GM21723 (cell line): ENCODE measurements around the gene LRRC34.

Experiments used
- ATAC-seq: cut with Tn5 transposase; IDR thresholded peaks from one replicate; pipeline ENCODE4 v1.9.1; 2021; ENCODE audit warnings: mild to moderate bottlenecking, moderate library complexity; ENCODE audit not compliant: unreplicated experiment

Gene LRRC34

DNA sequence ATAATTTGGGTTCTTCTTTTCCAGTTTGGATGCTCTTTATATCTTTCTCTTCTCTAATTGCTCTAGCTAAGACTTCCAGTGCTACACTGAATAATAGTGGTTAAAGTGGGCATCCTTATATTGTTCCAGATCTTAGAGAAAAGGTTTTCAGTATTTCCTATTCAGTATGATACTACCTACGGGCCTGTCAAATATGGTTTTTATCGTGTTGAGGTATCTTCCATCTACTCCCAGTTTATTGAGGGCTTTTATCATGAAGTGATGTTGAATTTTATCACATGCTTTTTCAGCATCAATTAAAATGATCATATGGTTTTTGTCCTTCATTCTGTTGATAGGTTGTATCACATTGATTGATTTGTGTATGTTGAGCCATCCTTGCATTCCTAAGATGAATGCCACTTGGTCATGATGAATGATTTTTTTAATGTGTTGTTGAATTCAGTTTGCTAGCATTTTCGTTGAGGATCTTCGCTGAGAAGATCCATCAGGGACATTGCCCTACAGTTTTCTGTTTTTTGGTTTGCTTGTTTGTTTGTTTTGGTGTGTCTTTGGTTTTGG lies 3.0 kb upstream of the LRRC34 start:
- no peak for ATAC-seq

DNA sequence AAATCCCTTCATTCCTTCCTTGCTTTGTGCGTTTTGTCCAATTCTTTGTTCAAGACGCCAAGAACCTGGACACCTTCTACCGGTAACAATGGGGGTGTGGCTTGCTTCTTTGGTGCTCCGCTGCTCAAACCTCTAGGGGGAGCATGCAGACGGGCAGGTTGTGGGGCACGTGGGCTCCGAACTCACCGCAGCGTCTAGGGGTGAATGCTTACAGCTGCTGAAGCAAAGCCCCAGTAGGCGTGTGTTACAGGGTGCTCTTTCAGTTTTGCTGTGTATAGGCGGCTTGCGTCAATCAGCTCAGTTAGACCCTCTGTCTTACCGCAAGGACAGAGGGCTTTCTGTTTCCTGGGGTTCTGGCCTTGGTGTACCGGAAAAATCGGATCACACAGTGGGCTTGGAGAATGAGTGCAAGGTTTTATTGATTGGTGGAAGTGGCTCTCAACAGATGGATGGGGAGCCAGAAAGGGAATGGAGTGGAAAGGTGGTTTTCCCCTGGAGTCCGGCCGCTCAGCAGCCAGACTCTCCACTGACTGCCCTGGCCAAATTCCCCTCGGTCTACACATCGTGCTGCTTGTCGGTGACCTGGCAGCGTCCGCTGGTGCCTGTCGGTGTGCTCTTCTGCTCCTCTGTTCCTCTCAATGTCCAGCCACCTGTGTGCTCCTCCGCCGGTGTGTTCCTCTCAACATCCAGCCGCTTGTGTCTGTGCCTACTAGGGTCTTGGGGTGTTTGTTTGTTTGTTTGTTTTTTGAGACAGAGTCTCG lies 1.2 kb upstream of the LRRC34 start:
- ATAC-seq, result peak; percentile 84

DNA sequence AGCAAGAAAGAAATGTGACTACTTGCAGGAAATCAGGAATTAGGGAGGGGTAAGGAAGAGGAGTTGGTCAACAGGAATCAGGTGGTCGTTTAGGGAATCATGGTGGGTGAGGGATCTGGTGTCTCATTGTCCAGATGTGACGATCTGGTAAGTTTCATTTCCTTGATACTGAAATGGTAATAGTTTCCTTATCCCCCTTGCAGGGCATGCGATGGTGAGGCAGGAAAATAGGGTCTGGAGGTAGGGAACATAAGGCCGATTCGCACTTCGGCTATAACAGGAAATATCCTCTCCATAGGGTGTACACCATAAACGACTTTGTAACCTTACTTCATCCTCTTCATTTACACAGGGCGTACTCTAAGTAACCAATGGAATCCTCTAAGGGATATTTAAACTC lies 574 bp upstream of the LRRC34 start:
- no peak for ATAC-seq

DNA sequence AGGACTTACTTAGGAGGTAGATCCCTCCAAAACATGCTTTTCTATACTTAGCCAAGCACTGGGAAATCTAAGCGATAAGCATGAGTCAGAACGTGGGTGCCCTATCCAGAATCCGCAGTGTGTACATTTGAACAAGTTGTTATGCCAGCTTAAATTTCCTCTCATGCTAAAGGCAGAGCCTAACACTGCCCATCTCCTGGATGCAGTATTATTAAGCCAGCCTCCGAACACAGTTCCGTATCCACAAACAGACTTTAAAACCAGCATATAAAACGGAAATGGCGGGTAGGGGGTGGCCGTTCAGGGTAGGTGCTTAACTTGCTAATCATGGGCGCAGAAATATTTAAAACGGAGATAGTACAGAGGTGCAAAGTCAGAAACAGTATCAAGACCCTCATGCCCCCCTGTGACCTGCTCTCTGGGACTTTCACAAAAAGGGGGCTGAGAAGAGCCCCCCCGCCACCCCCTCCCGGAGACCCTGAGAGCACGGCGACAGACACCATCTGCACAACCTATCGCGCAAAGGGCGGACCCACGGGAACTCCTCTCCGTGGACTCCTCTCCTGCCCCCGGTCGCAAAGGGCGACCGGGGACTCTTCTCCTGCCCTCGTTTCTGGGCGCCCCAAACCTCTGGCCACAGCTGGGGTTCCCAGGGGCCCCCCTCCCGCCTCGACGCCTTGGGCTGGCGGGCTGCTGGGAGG lies 923 bp downstream of the LRRC34 start:
- ATAC-seq, result peak; percentile 18

DNA sequence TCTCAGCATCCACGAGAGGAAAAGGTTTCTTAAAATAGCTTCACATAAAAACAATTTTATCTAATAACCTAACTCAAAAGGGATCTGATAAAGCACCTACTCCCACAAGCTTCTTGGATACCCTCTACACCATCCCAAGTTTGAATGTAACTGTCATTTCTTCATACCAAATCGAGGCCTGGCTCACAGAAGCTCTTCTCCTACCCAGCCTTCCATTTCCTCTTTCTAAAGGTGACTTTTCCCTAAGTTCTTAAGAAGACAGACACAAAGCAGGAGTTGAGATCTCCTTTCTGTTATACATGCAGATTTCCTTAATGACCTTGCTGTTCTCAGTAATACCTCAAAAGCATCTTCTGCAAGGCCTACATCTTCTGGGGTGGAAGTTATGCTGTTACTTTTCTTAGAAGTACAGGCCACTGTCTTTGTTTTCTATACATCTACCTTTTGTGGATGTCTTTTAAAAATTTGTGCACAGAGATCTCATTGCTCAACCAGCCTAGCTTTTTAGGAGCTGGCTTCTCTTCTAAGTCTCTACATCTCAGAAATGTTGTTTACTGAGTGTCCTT lies 3.4 kb downstream of the LRRC34 start:
- no peak for ATAC-seq

DNA sequence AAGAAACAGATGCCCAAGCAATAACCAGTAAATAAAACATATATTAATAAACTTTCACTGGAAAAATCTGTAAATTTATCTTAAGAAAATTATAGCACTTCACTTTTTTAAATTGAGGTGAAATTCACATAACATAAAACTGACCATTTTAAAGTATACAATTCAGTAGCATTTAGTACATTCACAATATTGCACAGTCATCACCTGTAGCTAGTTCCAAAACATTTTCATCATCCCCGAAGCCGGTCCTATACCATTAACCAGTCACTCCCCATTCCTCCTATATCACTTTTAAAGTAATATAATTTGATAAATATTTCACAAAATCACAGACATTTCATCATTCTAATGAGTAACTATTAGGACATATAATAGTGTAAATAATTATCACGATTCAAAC lies 8.0 kb downstream of the LRRC34 start:
- ATAC-seq, result no peak

DNA sequence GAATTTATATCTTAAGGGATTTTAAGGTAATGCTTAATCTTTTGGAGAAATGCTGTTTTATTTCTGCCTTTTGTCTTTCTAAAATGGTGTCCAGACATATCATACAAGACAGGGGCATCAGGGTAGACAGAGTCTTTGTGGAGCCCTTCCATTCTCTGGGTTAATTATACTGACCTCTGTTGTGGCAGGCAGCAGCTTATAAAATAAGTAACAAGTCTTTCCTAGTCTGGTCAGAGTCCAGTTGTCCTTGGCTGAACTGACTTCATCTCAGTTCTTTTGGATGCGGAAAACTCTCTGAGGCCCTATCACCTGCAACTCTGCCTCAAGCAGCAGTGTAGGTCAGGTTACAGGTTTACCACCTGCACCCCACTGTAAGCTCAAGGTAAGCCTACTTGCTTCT lies 20.3 kb downstream of the LRRC34 start:
- ATAC-seq, result no peak

DNA sequence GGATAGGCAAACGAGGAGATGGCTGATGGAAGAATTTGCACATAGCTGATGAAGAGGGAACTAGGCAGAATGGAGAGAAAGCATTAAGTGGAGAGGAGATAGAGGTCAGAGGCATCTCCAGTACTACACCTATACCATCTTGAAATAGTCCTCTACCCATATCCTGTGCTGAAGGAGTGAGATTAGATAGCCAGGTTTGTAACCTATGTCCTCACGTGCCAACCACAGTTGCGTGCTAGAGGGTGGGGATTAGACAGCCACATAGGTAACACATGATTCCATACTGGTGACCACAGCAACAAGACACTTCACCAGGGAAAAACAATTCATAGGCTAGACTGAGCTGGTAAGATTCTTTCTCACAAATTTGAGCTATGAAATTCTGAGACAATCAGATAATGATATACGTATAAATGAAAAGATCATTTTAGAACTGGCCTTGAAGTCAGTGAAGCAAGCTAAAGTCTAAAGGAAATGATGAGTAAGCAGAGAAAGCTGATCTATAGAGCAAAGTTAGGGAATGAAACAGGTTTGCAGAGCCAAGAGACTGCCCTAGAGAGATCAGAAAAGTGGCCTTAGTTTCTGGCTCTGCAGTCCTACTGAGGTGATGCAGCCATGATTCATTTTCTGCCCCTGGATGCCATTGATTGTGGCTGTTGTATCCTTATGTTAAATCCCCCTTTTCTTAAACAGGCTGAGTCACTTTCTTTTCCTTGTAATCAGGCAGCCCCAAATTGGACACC lies 21.8 kb downstream of the LRRC34 start:
- no peak for ATAC-seq

DNA sequence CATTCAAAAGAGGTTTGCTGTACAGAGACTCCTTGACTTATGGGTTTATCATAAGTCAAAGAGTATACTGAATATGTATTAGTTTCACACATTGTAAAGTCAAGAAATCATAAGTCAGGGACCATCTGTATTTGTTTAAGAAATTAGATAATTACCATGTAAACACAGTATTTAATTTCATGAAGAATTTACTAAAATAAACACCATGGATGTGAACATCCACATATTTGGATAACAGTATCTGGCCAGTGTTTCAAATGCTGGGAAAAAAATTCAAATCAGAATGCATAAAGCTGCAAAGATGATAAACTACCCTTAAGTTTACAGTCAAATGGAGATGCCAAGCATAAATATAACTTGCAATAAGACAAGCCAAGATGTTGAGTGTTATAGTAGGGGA lies 22.5 kb downstream of the LRRC34 start:
- no peak for ATAC-seq

DNA sequence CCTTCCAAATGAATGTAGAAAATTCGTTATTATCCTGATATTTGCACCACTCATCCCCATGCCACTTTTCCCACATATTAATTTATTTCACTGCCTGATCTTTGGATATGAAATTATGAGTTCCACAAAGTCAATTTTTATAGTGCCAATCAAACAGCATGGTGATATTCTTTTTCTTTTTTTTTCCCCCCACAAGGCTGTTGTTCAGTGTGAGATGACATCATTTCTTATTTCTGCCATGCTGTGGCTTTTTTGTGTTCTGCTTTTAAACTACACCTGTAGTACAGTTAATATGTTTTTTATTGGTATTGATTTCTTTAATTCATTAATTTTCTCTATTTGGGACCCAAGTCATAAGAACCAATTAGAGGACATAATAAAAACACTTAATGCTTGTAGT lies 24.9 kb downstream of the LRRC34 start:
- no peak for ATAC-seq

DNA sequence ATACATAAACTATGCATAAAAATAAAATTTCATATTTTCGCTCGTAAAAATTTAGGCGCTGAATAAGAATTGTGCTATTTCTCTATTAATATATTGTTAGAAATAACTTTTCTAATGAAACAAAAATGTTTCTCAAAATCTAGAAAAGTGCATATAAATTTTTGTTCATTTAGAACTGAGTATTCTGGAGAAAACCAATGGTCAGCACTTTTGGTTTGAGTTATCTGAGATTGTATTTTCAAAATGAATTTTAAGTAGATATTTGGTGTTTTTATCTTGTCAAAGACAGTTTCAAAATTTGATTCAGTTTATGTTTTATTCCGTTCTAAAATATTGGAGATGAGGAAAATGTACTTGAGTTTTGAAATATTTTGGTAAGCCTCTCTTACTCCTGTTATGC lies 25.6 kb downstream of the LRRC34 start:
- ATAC-seq, result no peak

DNA sequence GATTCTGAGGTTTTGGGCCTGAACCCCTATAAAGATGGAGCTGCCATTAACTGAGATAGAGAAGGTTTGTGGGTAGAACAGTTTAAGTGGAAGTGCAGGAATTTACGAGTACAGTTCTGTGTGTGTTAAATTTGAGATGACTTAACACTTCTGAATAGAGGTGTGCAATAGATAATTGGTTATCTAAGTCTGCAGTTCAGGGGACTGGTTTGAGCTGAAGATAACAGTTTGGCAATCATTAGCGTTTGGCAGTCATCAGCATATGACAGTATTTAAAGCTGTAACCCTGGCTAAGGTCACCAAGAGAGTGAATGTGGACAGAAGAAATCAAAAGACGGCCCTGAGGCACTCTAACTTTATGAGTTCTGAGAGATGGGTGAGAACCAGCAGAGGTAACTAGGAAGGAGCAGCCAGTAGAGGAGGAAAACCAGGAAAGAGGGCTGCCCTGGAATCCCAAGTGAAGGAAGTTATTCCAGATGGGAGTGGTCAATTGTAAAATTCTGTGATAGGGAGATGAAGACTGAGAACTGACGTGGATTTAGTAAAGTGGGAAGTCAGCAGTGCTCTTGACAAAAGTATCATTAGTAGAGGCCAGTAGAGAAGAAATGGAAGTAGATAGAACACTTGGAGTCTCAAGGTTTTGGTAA lies 31.4 kb downstream of the LRRC34 start:
- ATAC-seq, result no peak

DNA sequence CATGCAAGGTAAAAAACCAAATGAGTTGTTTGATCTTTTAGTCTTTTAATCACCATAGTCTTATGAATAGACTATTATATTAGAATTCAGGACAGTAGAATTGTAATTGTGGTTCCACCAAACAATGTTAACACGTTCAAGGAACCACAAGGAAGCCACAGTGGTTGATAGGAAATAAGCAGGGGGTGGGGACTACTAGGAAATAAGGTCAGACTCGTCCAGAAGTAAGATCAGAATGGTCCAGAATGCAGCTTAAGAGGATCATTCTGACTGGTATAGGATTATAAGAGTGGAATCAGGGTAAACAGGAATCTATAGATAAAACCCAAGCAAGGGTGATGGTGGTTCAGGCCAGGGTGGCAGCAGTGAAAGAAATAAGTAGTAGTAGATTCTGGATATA lies 32.0 kb downstream of the LRRC34 start:
- ATAC-seq, result no peak

DNA sequence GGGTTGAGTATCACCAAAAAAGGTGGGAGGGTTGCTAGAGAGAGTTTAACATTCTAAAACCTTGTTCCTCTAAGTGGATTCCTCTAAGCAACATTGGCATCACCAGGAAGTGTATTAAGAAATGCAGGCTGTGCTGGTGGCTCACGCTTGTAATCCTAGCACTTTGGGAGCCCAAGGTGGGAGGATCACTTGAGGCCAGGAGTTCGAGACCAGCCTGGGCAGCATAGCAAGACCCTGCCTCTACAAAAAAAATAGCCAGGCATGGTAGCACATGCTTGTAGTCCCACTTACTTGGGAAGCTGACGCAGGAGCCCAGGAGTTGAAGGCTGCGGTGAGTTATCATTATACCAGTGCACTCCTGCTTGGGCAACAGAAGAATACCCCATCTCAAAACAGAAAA lies 34.9 kb downstream of the LRRC34 start:
- no peak for ATAC-seq

DNA sequence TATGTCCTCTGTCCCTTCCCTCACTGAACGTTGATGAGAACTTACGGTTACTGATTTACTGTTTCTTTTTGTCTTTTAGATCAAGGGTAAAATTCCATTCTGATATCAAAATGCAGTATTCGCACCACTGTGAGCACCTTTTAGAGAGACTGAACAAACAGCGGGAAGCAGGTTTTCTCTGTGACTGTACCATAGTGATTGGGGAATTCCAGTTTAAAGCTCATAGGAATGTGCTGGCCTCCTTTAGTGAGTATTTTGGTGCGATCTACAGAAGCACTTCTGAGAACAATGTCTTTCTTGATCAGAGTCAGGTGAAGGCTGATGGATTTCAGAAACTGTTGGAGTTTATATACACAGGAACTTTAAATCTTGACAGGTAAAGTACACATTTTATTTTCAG lies 38.5 kb downstream of the LRRC34 start:
- no peak for ATAC-seq

DNA sequence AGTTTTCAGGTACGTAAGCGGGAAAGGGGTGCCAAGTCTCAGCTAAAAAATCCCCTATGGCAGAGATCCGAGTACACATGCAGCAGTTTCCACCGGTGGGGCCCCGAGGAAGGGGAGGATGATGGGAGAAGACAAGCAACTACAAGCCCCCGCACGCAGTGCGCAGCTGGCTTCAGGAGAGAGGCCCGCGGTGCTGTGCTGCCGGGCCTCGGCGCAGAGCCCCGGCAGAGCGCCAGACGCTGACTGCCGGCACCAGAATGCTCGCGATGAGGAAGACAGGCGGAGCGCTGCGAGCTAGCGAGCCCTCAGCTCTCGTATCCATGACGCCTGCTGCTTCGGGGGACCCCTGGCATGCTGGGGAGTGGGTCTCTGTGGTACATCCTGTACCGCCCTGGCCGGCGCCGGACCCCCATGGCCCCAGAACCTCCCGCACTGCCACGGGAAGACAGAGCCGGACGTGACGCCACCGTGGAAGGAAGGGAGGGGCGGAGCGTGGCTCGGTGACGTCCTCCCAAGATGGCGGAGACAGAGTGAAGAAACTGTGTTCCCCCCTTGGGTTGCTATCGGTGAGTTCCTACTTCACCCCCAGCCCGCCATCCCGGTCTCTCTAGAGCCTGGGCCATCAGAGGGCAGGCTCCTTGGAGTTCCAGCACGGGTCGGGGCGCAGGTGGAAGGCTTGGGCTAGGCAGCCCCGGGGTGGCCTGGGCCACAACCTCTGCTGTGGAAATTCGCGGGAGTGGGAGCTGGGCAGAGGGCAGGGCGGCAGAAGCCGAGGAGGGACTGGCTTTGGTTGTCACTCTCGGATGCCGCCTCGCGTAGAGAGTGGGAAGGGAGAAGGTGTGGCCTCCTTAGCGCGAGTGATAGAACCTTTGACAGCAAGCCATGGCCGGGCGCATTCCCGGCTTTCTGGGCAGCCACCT lies 39.5 kb downstream of the LRRC34 start, which contains the start of gene MYNN:
Gene MYNN, plus strand, starts transcription at position 500 of the 920 bp plus-strand sequence. CDS start 900 bp downstream, outside the sequence.
- ATAC-seq, result peak; percentile 84

DNA sequence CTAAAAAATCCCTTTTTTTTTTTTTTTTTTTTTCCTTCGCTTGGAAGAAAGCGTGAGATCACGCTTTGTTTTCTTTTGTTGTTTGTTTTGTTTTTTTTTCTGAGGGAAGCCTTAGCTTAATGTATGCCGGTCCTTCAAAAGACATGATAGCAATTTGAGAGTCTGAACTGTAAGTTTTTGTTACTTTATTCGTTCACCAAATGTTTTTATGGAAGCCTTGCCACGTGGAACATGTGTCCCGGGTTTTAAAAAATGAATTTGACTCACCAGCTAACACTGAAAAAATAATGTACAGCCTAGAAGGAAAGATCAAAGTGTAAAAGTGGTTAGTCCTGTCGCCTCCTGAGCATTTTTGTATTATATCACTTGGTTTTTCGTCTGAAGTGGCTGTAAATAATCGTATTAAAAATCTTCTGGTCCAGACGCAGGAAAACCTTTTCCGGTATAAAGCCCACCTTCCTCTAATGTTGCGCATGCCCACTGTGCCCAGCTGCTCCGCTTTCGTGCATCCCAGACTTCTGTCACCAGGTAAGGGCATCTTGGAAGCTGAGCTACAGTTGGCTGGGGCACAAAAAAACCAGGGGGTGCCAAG lies 40.3 kb downstream of the LRRC34 start:
- peak; percentile 29 for ATAC-seq

DNA sequence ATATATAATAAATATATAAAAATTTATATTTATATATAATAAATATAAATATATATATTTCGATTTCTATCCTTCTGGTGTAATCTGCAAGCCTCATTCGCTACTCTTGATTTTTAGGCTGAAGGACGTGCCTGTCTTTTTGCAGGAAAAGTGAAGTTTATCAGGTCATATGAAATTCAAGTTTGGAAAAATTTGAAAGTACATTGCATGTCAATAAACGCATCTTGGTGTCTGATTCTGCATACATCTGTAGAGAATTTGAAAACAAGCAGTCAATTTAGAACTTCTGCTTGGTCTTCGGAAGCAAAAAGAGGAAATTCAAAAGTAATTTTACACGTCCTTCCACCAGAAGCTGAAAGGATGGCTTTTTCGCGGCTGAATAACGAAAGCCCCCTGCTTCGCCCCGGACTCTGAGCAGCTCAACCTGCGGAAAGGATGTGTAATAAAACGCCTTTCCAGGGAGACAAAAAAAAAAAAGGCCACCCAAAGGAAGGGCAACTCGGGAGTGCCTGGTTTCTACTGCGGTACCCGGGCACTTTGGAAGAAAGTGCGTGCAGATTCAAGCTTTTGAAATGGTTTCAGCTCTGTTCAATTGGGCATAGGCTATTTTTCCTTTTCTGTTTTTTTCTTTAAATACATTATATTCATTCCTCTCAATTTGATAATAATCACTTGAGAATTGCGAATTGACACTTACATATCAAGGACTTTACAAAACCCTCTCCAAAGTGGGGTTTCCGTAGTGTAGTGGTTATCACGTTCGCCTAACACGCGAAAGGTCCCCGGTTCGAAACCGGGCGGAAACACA lies 41.0 kb downstream of the LRRC34 start:
- ATAC-seq, result peak; percentile 26
